HuH-7.5 (cell line): ENCODE results near the gene ELL.

ENCODE experiments used
- DNase-seq: peaks from one replicate; pipeline ENCODE4 v3.0.0; 2011; ENCODE audit warnings: low spot score

ELL gene

DNA sequence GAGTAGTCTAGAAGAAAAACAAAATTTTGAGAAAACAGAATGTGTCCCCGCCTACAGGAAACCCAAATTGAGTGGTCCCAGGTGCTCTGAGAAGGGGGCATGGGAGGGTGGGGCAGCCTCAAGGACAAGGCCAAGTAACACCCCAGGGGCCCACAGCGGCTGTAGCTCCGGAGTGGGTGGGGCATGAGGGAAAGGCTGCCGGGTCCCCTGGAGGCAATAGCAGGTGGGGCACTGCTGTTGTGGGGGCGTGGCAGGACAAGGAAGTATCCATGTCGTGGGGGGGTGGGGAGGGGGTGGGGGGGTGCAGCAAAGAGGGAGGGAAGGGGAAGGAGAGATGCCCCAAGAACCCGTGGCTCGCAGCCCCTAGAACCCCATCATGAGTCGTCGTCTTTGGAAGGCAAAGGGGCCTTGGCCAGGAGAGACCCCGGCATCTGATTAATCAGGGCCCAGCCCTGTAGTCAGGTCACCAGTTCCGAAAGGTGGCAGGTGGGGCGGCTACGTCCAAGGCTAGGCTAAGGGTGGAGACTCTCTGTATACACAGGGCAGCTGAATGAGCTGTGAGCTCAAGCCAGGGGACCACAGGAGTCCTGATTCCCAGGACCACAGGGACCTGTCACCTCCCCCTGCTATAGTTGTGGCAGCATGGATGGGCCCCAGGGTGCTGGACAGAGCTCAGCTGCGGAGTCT, 76.5 kb downstream of the ELL start:
- DNase-seq = no peak

DNA sequence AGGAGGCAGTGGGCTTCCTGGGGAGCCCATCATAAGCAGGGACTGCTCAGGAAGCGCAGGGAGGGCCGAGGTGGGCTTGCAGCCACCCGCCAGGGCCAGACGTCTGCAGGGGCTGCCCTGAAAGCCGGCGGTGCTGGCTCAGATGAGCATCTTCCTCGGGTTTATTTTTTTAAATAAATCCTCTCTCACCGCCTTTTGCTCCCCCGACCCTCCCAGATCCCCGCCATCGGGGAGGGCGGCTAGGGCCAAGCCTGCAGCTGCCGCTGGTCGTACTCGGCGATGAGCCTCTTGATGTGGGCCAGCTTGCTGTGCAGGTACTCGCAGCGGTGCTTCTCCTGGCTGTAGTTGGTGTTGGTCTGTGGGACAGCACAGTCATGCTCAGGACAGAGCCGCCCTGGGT, 77.4 kb downstream of the ELL start:
- no peak for DNase-seq

DNA sequence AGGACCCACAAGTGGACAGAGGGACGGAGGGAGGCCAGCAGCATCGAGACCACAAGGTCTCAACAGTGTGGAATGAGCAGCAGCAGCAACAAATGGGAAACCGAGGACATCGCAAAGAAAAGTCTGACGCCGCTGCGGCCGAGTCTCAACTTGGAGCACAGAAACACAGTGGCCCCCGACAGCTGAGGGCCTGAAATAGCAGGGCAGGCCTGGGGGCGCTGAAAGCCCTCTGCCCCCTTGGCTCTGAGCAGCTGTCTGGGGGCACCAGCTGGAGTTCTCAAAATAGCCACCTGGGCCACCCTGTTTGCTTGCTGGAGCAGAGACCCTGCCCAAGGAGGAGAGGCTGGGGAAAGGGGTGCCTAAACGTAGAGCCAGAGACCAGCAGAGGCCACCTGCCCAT, 78.0 kb downstream of the ELL start:
- DNase-seq = no peak

DNA sequence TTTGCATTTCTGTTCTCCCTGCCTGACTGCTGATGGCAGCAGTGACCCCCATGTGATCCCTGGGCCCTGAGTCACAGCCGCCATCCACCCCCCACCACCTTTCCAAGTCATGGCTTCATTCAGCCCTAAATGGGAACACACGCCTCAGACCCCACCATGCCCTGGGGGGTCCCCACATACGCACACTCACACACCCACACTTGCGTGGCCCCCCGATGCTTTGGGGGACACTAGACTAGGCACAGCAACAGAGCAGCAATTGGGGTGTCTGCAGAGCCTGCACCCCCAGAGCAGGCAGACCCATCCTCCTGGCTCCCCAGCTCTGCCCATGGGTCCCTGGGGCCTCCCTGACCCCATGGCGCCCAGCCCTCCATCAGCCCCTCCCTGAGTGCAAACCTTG, 78.5 kb downstream of the ELL start:
- no peak for DNase-seq

DNA sequence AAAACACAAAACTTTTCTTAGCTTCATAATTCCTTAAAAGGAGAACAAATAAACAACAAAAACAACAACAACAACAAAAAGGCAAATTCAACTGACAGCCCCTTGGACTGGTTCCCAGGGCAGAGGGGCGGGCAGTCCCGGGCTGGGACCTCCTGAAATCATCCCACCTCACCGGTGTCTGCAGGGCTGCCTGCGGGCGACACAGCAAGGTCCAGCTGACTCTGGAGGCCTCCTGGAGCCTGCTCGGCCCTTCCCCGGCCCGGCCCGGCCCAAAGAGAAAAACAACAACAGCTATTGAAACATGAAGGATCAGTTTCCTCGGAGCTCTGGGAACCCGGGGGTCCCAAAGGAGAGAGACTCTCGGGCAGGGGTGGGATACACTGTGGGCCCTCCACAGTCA, 78.9 kb downstream of the ELL start:
- no peak for DNase-seq

DNA sequence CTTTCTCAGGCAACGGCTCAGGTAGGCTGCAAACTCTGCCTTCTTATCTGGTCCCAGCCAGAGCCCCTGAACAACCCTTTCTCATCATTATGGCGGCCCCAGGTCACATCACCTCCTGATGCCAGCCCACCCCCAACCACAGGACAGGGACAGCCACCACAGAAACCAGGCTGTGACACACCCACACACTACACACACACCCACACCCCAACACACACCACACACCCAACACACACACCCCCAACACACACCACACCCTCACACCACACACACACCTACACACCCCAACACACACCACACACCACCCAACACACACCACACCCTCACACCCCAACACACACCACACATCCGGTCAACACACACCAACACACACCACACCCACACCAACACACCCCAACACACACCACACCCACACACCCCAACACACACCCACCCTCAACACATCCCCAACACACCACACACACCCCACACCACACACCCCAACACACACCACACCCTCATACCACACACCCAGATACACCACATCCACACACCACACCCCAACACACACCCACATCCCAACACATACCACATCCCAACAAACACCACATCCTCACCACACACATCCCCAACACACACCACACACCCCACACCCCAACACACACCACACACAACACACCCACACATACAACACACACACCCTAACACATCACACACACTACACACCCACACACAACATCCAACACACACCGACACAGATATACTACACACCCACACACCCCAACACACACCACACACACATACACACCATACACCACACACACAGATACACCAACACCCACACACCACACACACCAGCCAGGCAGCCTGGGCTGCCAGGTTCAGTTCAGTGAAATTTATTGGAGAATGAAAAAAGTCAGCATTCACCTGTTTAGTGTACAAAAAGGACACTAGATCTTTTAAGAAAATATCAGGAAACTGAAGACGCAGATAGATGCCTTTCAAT, 79.8 kb downstream of the ELL start:
- DNase-seq = no peak

DNA sequence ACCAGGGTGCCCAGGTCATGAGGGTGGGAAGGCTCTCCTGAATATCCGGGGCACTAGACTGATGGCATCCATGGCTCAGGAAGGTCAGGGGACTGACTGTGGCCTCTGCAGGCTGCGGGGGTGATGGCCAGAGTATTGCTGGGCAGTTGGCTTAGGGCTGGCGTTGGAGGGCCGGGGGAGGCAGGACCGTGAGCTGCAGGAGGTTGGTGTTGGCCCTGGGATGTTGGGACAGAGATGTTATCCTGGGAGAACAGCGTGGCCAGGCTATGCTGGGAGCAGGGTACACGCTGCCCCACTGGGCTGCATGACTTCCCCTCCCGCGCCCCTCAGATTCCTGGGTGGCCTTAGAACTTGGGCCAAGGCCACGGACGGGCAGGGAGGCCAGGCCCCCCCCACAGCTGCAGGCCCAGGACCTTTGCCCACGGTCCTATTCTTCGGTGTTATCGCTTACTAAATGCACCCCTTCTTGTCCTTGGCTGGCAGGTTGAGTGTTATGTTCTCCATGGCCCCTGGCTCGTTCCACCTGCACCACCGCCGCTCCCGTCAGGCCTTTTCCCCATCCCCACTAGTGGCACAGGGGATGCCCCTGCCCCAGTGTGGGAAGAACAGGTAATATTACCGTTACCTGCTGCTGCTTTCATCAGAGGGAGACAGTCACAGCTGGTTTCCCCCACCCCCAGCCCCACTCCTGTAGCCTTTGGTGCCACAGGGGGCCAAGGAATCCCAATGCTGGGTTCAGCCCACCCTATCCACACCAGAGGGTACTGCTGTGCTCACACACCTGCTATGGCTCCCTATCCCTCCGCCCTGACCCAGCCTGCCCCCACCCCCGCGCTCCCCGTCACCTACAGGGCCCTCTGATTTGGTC, 80.7 kb downstream of the ELL start:
- DNase-seq = no peak

DNA sequence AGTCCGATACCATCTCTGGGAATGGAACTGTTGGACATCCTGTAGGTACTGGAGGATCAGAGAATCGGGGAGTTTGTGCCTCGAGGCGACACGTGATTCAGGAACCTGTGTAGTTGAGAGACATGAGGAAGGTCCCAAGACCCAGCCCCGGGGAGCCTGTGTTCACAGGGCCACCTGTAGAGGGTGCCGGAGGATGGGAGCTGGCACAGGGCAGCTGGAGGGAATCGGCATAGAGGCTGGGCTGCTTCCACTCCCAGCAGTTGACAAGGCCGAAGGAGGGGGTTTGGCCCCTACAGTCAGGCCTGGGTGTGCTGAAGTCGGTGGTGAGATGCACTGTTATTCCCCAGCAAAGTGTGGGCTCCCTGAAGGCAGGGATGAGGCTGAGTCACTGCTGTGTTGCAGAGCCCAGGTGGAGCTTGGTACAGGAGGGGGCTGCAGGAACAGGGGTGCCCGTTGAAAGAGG, 81.4 kb downstream of the ELL start:
- peak; percentile 94 for DNase-seq

DNA sequence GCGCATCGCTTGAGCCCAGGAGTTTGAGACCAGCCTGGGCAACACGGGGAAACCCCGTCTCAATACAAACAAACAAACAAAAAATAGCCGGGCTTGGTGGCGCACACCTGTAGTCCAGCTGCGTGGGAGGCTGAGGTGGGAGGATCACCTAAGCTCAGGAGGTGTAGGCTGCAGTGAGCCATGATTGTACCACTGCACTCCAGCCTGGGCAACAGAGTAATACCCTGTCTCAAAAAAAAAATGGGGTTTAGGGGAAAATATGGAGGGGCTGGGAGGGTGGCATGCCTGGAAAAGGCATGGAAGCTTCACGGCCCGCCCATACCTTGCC, 82.0 kb downstream of the ELL start:
- no peak for DNase-seq

DNA sequence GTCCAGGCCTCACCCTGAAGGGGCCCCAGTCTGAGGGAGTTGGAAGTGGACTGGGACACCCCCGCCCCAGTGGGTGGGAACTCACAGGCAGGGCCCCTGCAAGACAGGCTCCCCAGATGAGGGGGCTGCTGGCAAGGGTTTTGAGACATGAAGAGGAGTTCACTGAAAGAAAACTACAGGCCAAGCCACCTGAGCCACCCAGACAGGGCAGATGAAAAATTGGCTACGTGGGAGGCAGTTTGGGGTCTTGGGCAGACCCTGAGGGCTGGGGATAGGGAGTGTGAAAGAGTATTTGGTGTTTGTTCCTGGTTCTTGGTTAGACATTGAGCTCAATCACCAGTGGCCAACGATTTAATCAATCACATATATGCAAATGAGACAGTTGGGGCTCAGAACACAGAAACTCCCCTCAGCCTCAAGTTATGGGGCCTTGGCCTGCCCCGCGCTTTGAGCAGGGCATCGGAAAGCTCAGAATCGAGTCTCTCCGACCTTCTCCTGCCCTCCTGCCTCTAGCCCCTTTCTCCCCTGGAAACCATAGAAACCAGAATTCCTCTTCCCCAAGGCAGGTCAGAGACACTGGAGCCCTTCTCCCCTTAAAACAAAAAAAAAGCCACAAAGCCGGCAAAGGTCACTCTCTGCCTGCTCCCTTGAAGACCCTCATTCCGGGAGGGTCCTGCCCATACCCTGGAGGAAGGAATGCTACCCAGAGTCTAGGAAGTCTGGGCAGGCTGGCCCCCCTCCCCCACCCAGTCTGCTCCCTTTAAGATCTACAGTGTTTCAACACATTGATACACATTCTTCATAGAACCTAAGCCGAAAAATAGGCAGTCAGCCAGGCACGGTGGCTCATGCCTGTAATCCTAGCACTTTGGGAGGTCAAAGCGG, 82.6 kb downstream of the ELL start:
- DNase-seq = no peak

DNA sequence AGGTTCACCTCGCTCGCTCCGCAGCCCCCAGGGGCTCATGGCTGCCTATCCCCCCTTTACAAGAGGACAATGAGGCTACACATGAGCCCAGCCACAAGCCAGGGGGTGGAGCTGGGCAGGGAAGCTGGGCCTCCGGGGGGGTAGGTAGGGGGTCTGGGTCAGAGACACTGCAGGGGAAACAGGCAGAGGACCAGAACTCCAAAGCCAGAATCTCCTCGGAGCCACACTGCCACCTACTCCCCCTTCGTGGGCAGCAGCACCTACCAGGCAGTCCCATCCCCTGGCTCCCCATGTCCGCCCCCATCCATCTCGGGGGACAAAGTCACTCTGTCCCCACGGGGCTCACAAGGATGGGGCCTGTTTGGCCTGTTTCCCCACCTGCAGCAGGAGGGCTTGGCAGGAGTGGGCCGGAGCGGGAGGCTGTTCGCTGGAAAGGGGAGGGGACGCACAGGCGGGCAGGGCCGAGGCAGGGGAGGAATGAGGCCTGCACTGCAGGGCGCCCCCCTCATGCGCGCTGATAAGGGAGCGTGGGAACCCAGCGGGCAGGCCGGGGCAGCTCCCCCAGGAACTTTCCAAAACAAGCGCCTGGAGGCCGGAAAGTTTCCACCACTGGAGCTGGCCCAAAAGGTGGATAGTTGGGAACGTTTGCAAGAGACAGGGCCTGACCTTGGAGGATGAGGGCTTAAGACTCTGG, 83.4 kb downstream of the ELL start:
- no peak for DNase-seq

DNA sequence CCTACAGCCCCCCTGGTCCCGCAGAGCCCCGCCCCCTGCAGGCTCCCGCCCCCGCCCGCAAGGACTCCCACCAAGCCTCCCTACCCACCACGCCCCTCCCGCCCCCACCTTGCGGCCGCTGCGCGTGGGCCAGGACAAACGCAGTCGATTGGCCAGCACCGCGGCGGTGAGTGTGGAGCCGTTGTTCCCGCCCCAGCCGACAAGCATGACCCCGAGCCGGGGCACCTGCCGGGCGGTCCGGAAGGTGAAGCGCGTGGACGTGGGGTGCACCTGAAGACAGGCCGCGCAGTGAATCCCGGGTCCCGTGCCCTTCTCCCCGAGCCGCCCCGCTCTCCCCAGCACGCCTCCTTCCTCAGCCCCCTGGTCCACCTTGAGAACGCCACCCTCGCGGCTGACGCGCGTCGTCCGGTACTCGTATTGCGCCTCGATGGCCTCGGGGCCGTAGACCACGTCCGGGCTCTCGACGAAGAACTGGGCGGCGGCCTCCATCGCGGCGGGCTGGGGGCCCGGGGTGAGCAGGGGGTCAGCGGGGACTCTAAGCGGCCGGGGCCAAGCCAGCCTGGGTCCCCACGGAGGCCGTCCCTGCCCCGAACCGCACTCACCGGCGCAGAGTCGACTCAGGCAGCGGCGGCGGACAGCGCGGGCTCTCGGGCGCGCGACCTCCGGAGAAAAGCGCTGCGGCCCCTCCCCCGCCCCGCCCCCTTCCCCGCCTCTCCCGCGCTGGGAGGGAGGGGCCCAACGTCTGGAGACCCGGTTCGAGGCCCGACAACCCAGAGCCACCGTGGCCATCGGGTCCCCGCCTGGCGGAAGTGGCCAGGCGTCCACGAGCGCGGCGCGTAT, 84.2 kb downstream of the ELL start, which contains the start of gene ISYNA1:
ISYNA1 (minus strand) TSS at position 643 of the 840 bp plus-strand sequence; CDS start at position 489, 154 bp downstream.
- no peak for DNase-seq

DNA sequence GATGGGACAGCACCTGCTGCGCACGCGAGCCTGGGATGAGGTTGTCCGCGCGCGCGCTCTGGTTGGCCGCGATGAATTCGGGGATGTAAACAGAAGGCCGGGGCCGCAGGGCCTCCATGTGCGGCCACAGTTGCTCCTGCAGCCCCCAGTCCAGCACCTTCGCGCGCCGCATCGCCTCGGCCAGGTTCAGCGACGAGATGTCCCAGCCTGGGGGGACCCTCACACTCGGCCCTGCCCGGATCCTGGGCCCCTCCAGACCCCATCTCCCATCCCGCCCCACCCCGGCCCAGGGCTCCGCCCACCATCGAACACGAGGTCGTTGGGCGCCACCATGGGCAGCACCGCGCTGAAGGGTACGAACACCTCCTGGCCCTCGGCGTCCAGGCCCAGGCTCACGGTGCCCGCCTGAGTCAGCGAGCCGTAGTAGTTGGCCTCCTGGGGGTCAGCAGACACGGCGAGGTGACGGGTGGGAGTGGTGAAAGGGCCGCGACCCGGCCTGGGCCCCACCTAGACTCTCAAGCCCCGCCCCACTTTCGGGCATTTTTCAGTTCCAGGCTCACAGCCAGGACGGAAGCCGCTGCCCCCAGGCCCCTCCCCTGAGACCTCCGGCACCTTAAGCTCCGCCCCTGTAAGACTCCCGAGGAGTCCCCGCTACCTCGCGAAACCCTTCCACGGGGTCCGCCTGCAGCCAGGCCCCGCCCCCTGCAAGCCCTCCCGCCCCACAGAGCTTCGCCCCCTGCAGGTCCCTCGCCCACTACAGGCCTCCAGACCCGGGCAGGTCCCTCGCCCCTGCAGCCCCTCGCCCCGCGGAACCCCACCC, 85.0 kb downstream of the ELL start:
- peak; percentile 100 for DNase-seq

DNA sequence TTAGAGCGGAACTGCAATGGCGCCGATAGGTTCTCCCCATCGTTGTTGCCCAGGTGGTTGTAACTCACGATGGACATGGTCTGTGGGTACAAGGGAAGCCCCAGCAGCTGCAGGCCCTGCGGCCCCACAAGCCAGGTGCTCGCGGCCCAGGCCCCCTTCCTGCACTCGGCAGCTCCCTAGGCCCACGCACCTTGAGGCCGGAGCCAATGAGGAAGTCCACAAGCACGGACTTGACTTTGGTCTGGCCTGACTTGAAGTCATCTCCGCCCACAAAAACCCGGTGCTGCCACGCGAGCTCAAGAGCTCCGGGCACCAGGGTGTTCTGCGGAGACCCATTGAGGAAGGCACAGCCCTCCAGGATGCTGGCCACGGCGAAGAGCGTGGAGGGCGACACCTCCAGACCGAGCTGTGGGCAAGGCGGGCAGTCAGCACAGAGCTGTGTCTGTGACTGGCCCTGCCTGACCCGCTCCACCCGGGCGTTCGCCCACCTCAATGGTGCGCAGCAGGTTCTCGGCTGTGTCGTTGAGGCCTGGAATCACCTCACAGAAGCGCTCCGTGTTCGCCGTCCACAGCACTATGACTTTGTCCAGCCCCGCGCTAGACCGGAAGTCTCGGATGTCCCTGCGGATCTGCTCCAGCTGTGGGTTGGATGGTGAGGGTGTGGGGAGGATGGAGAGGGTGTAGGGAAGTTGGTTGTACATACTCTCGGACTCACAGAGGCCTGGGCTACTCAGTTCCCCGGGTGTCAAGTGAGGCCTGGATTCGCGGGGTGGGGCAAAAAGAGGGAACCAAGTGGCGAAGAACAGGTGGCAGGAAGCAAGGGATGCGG, 85.8 kb downstream of the ELL start:
- DNase-seq = no peak

DNA sequence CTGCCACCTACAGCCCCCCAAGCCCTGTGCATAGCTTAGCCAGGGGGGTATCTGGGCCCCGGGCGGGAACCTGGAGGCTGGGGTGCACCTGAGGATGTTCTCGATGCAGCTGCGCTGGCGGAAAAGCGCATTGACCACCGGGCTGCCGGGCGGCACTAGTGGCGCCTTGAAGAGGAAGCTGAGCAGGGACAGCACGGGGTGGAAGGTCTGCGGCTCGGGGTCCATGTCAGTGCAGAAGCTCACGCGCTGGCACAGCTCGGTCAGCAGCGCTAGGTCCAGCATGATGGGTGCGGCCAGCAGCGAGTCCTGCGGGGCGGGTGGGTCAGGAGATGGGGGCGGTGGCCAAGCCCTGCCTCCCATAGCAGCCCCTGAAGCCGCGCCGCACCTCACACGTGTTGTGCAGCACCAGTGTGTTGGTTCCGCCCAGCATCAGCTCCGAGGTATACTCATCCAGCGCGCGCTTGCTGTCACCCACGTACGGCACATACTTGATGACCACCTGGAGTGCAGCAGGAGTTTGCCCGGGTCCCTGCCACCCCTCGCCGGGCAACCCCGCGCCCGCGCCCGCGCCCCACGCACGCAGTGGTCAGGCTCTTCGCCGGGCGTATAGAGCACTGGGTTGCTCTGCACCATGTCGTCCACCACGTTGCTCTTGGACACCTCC, 86.6 kb downstream of the ELL start:
- DNase-seq = no peak

DNA sequence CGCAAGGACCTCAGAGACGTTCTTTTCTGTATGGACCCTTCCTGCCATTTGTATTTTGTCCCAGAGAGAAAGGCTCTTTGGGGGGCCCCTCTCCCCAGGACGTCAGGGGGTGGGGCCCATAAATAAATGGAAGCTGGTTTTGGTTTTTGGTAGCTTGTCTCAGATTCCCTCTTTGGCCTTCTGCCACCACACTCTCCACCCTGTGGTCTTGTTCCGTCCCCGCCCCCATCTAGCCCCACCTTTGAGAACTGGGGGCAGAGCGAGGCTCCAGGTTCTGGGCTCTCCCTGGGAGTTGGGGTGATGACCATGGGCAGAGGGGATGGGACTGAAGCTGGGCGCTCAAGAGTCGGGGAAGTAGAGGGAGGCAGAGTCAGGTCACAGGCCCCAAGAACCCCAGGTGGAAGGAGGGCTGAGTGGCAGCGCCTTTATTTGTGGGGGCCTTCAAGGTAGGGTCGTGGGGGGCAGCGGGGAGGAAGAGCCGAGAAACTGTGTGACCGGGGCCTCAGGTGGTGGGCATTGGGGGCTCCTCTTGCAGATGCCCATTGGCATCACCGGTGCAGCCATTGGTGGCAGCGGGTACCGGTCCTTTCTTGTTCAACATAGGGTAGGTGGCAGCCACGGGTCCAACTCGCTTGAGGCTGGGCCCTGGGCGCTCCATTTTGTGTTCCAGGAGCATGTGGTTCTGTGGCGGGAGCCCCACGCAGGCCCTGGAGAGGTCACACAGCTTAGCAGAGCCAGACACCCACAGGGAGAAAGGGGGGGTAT, 87.3 kb downstream of the ELL start:
- no peak for DNase-seq
